Thyroid gland (tissue), 4 donors: ENCODE measurements around the gene KLRC3.

ENCODE experiments used
- CTCF ChIP-seq, 6 experiments: fragments of 200-600 bp in 3 of 6; fragments of 450-650 bp in 3 of 6; sonication (generic) in 3 of 6; IDR thresholded peaks; one replicate each; pipeline ENCODE4 v1.5.1; 2016 to 2019; ENCODE audit warnings: antibody characterized with exemption in 6 of 6, mild to moderate bottlenecking in 2 of 6, inconsistent platforms in 1 of 6, moderate library complexity in 1 of 6
- POLR2A ChIP-seq, 2 donors: fragments of 450-650 bp; IDR thresholded peaks; one replicate each; pipeline ENCODE4 v1.6.1; 2017; ENCODE audit warnings: antibody characterized with exemption in 2 of 2, mild to moderate bottlenecking in 2 of 2, moderate library complexity in 1 of 2

DNA sequence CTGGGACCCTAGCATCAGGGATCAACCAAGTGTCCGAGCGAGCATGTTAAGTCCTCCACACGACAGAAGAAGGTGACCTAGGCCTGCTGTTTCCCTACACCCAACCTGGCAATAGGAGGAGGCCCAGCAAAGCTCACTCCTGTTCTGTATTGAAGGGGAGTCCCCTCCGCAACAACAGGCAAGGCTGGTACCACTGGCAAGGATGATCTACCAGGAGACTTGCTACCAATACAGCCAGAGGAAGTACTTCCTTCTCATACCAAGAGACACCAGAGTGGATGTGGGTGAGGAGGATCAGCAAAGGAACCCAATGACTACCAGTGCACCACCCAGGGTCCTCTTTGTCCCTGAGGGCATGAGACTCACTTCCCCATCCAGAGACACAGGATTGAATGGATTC, 27.8 kb upstream of the KLRC3 start:
- TF ChIP-seq CTCF (IDR thresholded peaks at IDR 0.05) (no peak), POLR2A (IDR thresholded peaks at IDR 0.05) (no peak)
